Peyer's patch (tissue), 4 donors: ENCODE results near the gene ALG6. TPM values are rescaled to one million over a fixed set of nuclear protein-coding genes. Genes with fewer than 3 reads are reported as not detected.

Source experiments
- DNase-seq, 3 donors: peaks; one replicate each; pipeline ENCODE4 v3.0.0-alpha.2; 2017 to 2019
- H3K27ac ChIP-seq, 4 donors: fragments of 200-600 bp; sonication (generic); one replicate each; pipeline ENCODE4 v1.5.1; 2016 to 2019
- H3K27me3 ChIP-seq, 2 donors: fragments of 200-600 bp; sonication (generic); one replicate each; pipeline ENCODE4 v1.5.1; 2019
- H3K36me3 ChIP-seq, 3 donors: fragments of 200-600 bp; sonication (generic); one replicate each; pipeline ENCODE4 v1.5.1; 2016 to 2019
- H3K4me1 ChIP-seq, 4 donors: fragments of 200-600 bp; sonication (generic); one replicate each; pipeline ENCODE4 v1.5.1; 2016 to 2019
- H3K4me3 ChIP-seq, 4 donors: fragments of 200-600 bp; sonication (generic); 1 replicate in 3 of 4; 2 replicates in 1 of 4; pipeline ENCODE4 v1.5.1; 2016 to 2019; ENCODE audit warnings: mild to moderate bottlenecking in 1 of 4
- H3K9me3 ChIP-seq, 4 donors: fragments of 200-600 bp; sonication (generic); one replicate each; pipeline ENCODE4 v1.5.1; 2016 to 2019; ENCODE audit warnings: mild to moderate bottlenecking in 1 of 4
- CTCF ChIP-seq, 6 experiments: fragments of 450-650 bp in 4 of 6; fragments of 200-600 bp in 2 of 6; sonication (generic) in 1 of 6; IDR thresholded peaks; one replicate each; pipeline ENCODE4 v1.5.1; 2017 to 2019; ENCODE audit warnings: antibody characterized with exemption in 6 of 6, mild to moderate bottlenecking in 3 of 6, moderate library complexity in 1 of 6
- POLR2A ChIP-seq, 2 donors: fragments of 450-650 bp; IDR thresholded peaks; one replicate each; pipeline ENCODE4 v1.5.1; 2017; ENCODE audit warnings: antibody characterized with exemption in 2 of 2, mild to moderate bottlenecking in 2 of 2, moderate library complexity in 2 of 2
- total RNA-seq, 4 donors: library from RNA; depleted of rRNA; stranded (reverse); fragments of >200 nt; gene quantifications; one replicate each; pipeline ENCODE4 v1.1.0, GENCODE V29; 2016

Gene ALG6
- total RNA-seq, result 10 to 100 TPM; 10.8 to 46.2 (median 20.7) TPM

- H3K4me3 ChIP-seq, result peak within 1 kb of the TSS; percentile 79 to 91 (median 80)
- peak within 1 kb of the TSS; percentile 76 to 89 (median 78) for H3K27ac ChIP-seq
- no peaks in the 10 kb centered on the region for H3K9me3 ChIP-seq
- no peaks in the 10 kb centered on the region for H3K27me3 ChIP-seq
- peaks cover 0 to 11% (median 0%) of the 10 kb centered on the region in 3 donors for H3K36me3 ChIP-seq
- DNase-seq, result peak; percentile 89 to 96 (median 96)
- peaks cover 0 to 6% (median 2%) of the 10 kb centered on the region in 4 donors for H3K4me1 ChIP-seq
- TF ChIP-seq POLR2A (IDR thresholded peaks at IDR 0.05) (peak; percentile 70 to 74), CTCF (IDR thresholded peaks at IDR 0.05) (peak in 2 of 6 experiments; percentile 21 to 34)
These were observed at the start of gene ALG6 for GRCh38 chr1:63367215-63368103. TSS of gene ALG6 (plus strand) at chr1:63367627. CDS start at chr1:63370978, 3,351 bp downstream.

DNA sequence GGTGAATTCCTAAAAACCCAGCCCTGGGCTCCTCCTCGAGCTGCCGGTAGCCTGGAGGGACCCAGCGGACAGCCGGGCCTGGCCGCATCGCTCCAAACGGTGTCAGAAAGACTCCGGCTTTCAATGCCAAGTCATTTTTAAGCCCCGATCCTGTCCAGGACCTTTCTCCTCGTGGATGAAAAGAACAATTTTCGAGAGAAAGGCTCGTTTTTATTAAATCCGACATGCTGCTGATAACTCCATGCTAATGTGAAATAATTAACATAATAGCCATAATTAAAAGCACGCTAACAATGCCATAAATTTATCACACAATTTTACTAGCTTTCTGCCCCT lies 49.6 kb upstream of the ALG6 start:
- Histone ChIP-seq H3K4me3 (peak overlapping the region in 3 of 4 donors; percentile 42 to 53 (median 48)), H3K27ac (no peak overlapping the region), H3K9me3 (peaks cover 0 to 20% (median 0%) of the 10 kb centered on the region in 4 donors), H3K4me1 (peaks cover 0 to 34% (median 13%) of the 10 kb centered on the region in 4 donors), H3K27me3 (peaks cover 6 to 66% of the 10 kb centered on the region in 2 donors), H3K36me3 (no peaks in the 10 kb centered on the region)
- TF ChIP-seq CTCF (IDR thresholded peaks at IDR 0.05) (no peak), POLR2A (IDR thresholded peaks at IDR 0.05) (no peak)
- DNase-seq, result no peak

GRCh38 chr1:63318201-63318979 lies 49.0 kb upstream of the ALG6 start:
- TF ChIP-seq CTCF (IDR thresholded peaks at IDR 0.05) (no peak), POLR2A (IDR thresholded peaks at IDR 0.05) (no peak)
- Histone ChIP-seq H3K36me3 (no peaks in the 10 kb centered on the region), H3K27ac (no peak overlapping the region), H3K27me3 (peaks cover 6 to 70% of the 10 kb centered on the region in 2 donors), H3K4me3 (no peak overlapping the region), H3K4me1 (peaks cover 0 to 40% (median 16%) of the 10 kb centered on the region in 4 donors), H3K9me3 (peaks cover 0 to 20% (median 0%) of the 10 kb centered on the region in 4 donors)
- no peak for DNase-seq

GRCh38 chr1:63319046-63320021 lies 48.1 kb upstream of the ALG6 start:
- Histone ChIP-seq H3K27me3 (peaks cover 6 to 78% of the 10 kb centered on the region in 2 donors), H3K4me1 (peaks cover 0 to 49% (median 20%) of the 10 kb centered on the region in 4 donors), H3K36me3 (no peaks in the 10 kb centered on the region), H3K9me3 (peaks cover 0 to 28% (median 0%) of the 10 kb centered on the region in 4 donors), H3K27ac (no peak overlapping the region), H3K4me3 (peak overlapping the region in 1 of 4 donors; percentile 6)
- DNase-seq, result no peak
- TF ChIP-seq POLR2A (IDR thresholded peaks at IDR 0.05) (no peak), CTCF (IDR thresholded peaks at IDR 0.05) (no peak)
